Calu3 (cell line): ENCODE measurements around the gene FNDC3A. TPM values are rescaled to one million over a fixed set of nuclear protein-coding genes. Genes with fewer than 3 reads are reported as not detected.

Experiments used
- BruUV-seq: library from RNA; stranded (reverse); fragments of 400-500 nt; replicated peaks from 2 replicates; lab custom pipeline; 2021; lab: Mats Ljungman, UMichigan
- CTCF ChIA-PET: fragments of 300-600 bp; sonication (Branson Sonifier 250); formaldehyde crosslinking; loops from one replicate; lab custom pipeline; 2022; ENCODE audit warnings: antibody characterized with exemption; lab: Charles Lee
- DNase-seq: peaks from one replicate; pipeline ENCODE4 v3.0.0; 2022
- H3K27ac Mint-ChIP-seq: one replicate; pipeline ENCODE4 v1.8.0; 2022; ENCODE audit warnings: mixed read lengths; ENCODE audit not compliant: unreplicated experiment
- H3K27me3 Mint-ChIP-seq: one replicate; pipeline ENCODE4 v1.8.0; 2022; ENCODE audit warnings: mixed read lengths; ENCODE audit not compliant: unreplicated experiment
- H3K36me3 Mint-ChIP-seq: one replicate; pipeline ENCODE4 v1.8.0; 2022; ENCODE audit warnings: mild to moderate bottlenecking, moderate library complexity, mixed read lengths; ENCODE audit not compliant: insufficient read depth, unreplicated experiment
- H3K4me1 Mint-ChIP-seq: one replicate; pipeline ENCODE4 v1.8.0; 2022; ENCODE audit warnings: mild to moderate bottlenecking, low read depth, mixed read lengths; ENCODE audit not compliant: unreplicated experiment
- H3K4me3 Mint-ChIP-seq: one replicate; pipeline ENCODE4 v1.8.0; 2022; ENCODE audit warnings: mild to moderate bottlenecking, low read depth, moderate library complexity, mixed read lengths; ENCODE audit not compliant: unreplicated experiment
- H3K9me3 Mint-ChIP-seq: one replicate; pipeline ENCODE4 v1.8.0; 2022; ENCODE audit warnings: low read depth, mixed read lengths; ENCODE audit not compliant: unreplicated experiment
- intact Hi-C: fragments of 100-400 bp; cut with micrococcal nuclease; formaldehyde crosslinking; loops from one replicate; pipeline ENCODE4 v1.10.0; 2022; ENCODE audit not compliant: unreplicated experiment
- total RNA-seq: library from RNA; stranded (reverse); gene quantifications from 2 replicates; pipeline ENCODE4 v1.2.3, GENCODE V29; 2022
- TF ChIP-seq, protein P1 (sequence below): fragments of 200-600 bp; IDR thresholded peaks from one replicate; pipeline ENCODE4 v1.8.0; 2022; ENCODE audit warnings: antibody characterized with exemption; ENCODE audit not compliant: unreplicated experiment

Gene FNDC3A
- total RNA-seq, 1 experiment from 2014 or later = 36.2 TPM

DNA sequence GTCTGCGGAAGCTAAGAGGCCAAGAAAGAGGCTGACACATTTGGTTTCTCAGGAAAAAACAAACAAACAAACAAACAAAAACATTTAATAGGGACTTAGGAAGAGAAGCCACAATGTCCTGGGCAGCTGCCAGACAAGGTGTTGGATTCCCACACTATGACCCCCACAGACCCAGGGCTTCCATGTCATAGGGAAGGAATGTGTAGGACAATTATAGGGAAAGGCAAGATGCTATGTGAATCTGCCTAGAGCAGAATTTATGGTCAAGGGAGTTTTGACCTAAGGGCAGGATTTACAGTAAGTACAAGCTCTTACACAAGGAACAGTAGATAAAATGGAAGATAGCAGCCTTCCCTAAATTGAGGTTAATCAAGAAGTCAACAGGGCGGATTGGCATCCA is 262.9 kb downstream of the FNDC3A start:
- peaks cover 11% of the 10 kb centered on the region for H3K27me3 Mint-ChIP-seq
- H3K36me3 Mint-ChIP-seq = no peaks in the 10 kb centered on the region
- no peaks in the 10 kb centered on the region for H3K4me1 Mint-ChIP-seq
- TF ChIP-seq, protein P1, sequence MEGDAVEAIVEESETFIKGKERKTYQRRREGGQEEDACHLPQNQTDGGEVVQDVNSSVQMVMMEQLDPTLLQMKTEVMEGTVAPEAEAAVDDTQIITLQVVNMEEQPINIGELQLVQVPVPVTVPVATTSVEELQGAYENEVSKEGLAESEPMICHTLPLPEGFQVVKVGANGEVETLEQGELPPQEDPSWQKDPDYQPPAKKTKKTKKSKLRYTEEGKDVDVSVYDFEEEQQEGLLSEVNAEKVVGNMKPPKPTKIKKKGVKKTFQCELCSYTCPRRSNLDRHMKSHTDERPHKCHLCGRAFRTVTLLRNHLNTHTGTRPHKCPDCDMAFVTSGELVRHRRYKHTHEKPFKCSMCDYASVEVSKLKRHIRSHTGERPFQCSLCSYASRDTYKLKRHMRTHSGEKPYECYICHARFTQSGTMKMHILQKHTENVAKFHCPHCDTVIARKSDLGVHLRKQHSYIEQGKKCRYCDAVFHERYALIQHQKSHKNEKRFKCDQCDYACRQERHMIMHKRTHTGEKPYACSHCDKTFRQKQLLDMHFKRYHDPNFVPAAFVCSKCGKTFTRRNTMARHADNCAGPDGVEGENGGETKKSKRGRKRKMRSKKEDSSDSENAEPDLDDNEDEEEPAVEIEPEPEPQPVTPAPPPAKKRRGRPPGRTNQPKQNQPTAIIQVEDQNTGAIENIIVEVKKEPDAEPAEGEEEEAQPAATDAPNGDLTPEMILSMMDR = no peak
- no peak overlapping the region for H3K27ac Mint-ChIP-seq
- no peak overlapping the region for H3K4me3 Mint-ChIP-seq
- CTCF ChIA-PET = interaction anchor here (0.6 kb wide), 1 partner anchor 1077 kb away, joined by 3 read pairs; no protein-coding TSS in a partner anchor
- no TSS peak for BruUV-seq
- H3K9me3 Mint-ChIP-seq = no peaks in the 10 kb centered on the region
- intact Hi-C loops = no loop called here
- DNase-seq = no peak

DNA sequence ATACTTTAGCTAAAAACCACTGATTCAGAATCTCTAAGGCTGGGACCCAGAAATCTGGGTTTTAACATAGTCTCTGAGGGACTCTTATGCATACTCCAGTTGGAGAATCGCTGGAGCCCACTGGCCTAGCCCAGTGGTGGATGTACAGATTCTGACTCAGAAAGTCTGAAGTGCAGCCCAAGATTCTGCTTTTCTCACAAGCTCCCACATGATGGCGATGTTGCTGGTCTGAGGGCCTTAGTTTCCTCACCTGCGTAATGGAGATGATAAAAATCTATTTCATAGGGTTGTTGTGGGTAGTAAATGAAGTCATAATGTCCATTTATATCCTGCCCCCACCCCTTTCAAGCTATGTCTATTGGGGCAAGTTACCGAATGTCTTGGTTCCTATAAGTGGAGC is 264.3 kb downstream of the FNDC3A start:
- CTCF ChIA-PET = interaction anchor here (0.5 to 1.2 kb wide), 2 partner anchors 41 to 265 kb away, joined by 4 to 5 read pairs; no protein-coding TSS in a partner anchor
- Mint-ChIP-seq H3K36me3 (no peaks in the 10 kb centered on the region), H3K9me3 (no peaks in the 10 kb centered on the region), H3K4me1 (no peaks in the 10 kb centered on the region), H3K27me3 (peaks cover 22% of the 10 kb centered on the region), H3K4me3 (no peak overlapping the region), H3K27ac (no peak overlapping the region)
- intact Hi-C loops = no loop called here
- no TSS peak for BruUV-seq
- DNase-seq = peak; percentile 16
- TF ChIP-seq, protein P1 = peak; percentile 25

- Mint-ChIP-seq H3K27ac (no peak overlapping the region), H3K36me3 (no peaks in the 10 kb centered on the region), H3K9me3 (no peaks in the 10 kb centered on the region), H3K4me3 (no peak overlapping the region), H3K27me3 (peaks cover 22% of the 10 kb centered on the region), H3K4me1 (no peaks in the 10 kb centered on the region)
- no peak for DNase-seq
- no TSS peak for BruUV-seq
- TF ChIP-seq, protein P1 = no peak
- CTCF ChIA-PET = no interaction called here
- intact Hi-C loops = no loop called here
Observed at GRCh38 chr13:49241296-49241695, 265.6 kb downstream of the FNDC3A start.

GRCh38 chr13:49245101-49245500 is 269.4 kb downstream of the FNDC3A start:
- Mint-ChIP-seq H3K9me3 (no peaks in the 10 kb centered on the region), H3K36me3 (peaks cover 15% of the 10 kb centered on the region), H3K27me3 (peaks cover 22% of the 10 kb centered on the region), H3K4me3 (no peak overlapping the region), H3K4me1 (no peaks in the 10 kb centered on the region), H3K27ac (no peak overlapping the region)
- TF ChIP-seq, protein P1 = no peak
- BruUV-seq = no TSS peak
- CTCF ChIA-PET = no interaction called here
- intact Hi-C loops = no loop called here
- DNase-seq = no peak
